ENCODE measurements around the gene PATZ1. TPM values are rescaled to one million over a fixed set of nuclear protein-coding genes. Genes with fewer than 3 reads are reported as not detected.

PATZ1 gene
- total and polyA plus RNA-seq, 2 experiments from 2014 or later: 23.2 to 56.8 TPM

- H3K36me3 Mint-ChIP-seq (ENCODE audit: low read depth): peaks cover 94% of the 10 kb centered on the region
- H3K27me3 Mint-ChIP-seq (ENCODE audit: insufficient read depth, low read depth, poor library complexity): peaks cover 3% of the 10 kb centered on the region
- ATAC-seq: no peak
- peaks cover 6% of the 10 kb centered on the region; the same call in 2 of the 3 replicates for H3K4me1 Mint-ChIP-seq
- H3K27ac Mint-ChIP-seq: no peak overlapping the region
- H3K4me3 Mint-ChIP-seq: no peak overlapping the region
- Histone ChIP-seq H3K9me2 (ENCODE audit: insufficient read depth) (no peaks in the 10 kb centered on the region), H2AFZ (no peak overlapping the region), H3K27me3 (ENCODE audit: insufficient read depth) (no peaks in the 10 kb centered on the region), H3K36me3 (ENCODE audit: insufficient read depth) (peaks cover 43% of the 10 kb centered on the region), H4K20me1 (replicated peaks; ENCODE audit: insufficient read depth) (peaks cover 27% of the 10 kb centered on the region), H3K4me1 (ENCODE audit: insufficient read depth) (no peaks in the 10 kb centered on the region), H3K79me2 (replicated peaks; ENCODE audit: insufficient read depth) (peaks cover 23% of the 10 kb centered on the region), H3K4me2 (no peak overlapping the region), H3K4me3 (no peak overlapping the region), H3F3A (replicated peaks; ENCODE audit: low read depth) (no peaks in the 10 kb centered on the region), H3K27ac (ENCODE audit: low read depth) (no peak overlapping the region)
- no peak for DNase-seq (ENCODE audit: low spot score)
- H3K9me3 Mint-ChIP-seq: no peaks in the 10 kb centered on the region
- no peak for TF ChIP-seq CREB1 (CRISPR knock-in tag; IDR thresholded peaks at IDR 0.05; ENCODE audit: low read depth)
- TF ChIP-seq NANOG (IDR thresholded peaks at IDR 0.05; ENCODE audit: borderline replicate concordance): no peak
- no peak for TF ChIP-seq JUNB (IDR thresholded peaks at IDR 0.05; ENCODE audit: unreplicated experiment)
Measured at GRCh38 chr22:31329453-31330215, 16.5 kb downstream of the PATZ1 start.

GRCh38 chr22:31329029-31329428 lies 17.1 kb downstream of the PATZ1 start:
- H3K9me2 ChIP-seq (ENCODE audit: insufficient read depth): no peaks in the 10 kb centered on the region
- H3K27ac Mint-ChIP-seq: 0 out of 2 replicates have a peak overlapping the region, but pooled peaks have one; percentile 26
- no peak overlapping the region for H2AFZ ChIP-seq
- peaks cover 23% of the 10 kb centered on the region for H3K79me2 ChIP-seq (replicated peaks; ENCODE audit: insufficient read depth)
- no peak overlapping the region for H3K4me3 Mint-ChIP-seq
- no peaks in the 10 kb centered on the region for H3K4me1 ChIP-seq (ENCODE audit: insufficient read depth)
- peaks cover 6% of the 10 kb centered on the region for H3K27me3 Mint-ChIP-seq (ENCODE audit: insufficient read depth, low read depth, poor library complexity)
- peaks cover 40% of the 10 kb centered on the region for H3K36me3 ChIP-seq (ENCODE audit: insufficient read depth)
- H3K4me2 ChIP-seq: no peak overlapping the region
- no peak overlapping the region for H3K4me3 ChIP-seq
- no peaks in the 10 kb centered on the region for H3K27me3 ChIP-seq (ENCODE audit: insufficient read depth)
- no peak; the same call in 2 of the 3 replicates for ATAC-seq
- no peaks in the 10 kb centered on the region for H3K9me3 Mint-ChIP-seq
- H3F3A ChIP-seq (replicated peaks; ENCODE audit: low read depth): no peaks in the 10 kb centered on the region
- peaks cover 27% of the 10 kb centered on the region for H4K20me1 ChIP-seq (replicated peaks; ENCODE audit: insufficient read depth)
- H3K27ac ChIP-seq (ENCODE audit: low read depth): no peak overlapping the region
- no peak for DNase-seq (ENCODE audit: low spot score)
- H3K36me3 Mint-ChIP-seq (ENCODE audit: low read depth): peaks cover 88% of the 10 kb centered on the region
- H3K4me1 Mint-ChIP-seq: peaks cover 6% of the 10 kb centered on the region; the same call in 2 of the 3 replicates
- TF ChIP-seq JUNB (IDR thresholded peaks at IDR 0.05; ENCODE audit: unreplicated experiment) (no peak), ZNF462 (CRISPR knock-in tag; IDR thresholded peaks at IDR 0.05) (no peak), REST (IDR thresholded peaks at IDR 0.05; ENCODE audit: unreplicated experiment) (no peak), ZNF331 (CRISPR knock-in tag; IDR thresholded peaks at IDR 0.05; ENCODE audit: low read depth) (no peak), ZNF114 (CRISPR knock-in tag; IDR thresholded peaks at IDR 0.05) (no peak), CTCF (conservative IDR thresholded peaks at IDR 0.05; ENCODE audit: low read depth in 2 of 2) (no peak), NANOG (IDR thresholded peaks at IDR 0.05; ENCODE audit: borderline replicate concordance) (no peak), CREB1 (CRISPR knock-in tag; IDR thresholded peaks at IDR 0.05; ENCODE audit: low read depth) (no peak), EZH2phosphoT487 (IDR thresholded peaks at IDR 0.05; ENCODE audit: unreplicated experiment) (no peak)

All from GM23338 (cell line).